Ovary (tissue), 9 donors: ENCODE results near the gene C1orf167. TPM values are rescaled to one million over a fixed set of nuclear protein-coding genes. Genes with fewer than 3 reads are reported as not detected.

Experiments
- DNase-seq, 5 donors: peaks; one replicate each; pipeline ENCODE4 v3.0.0-alpha.2; 2019 to 2020
- H3K27ac ChIP-seq, 2 donors: fragments of 200-600 bp; one replicate each; pipeline versions ENCODE4 v1.5.1 to v1.8.0; 2019 to 2022
- H3K27me3 ChIP-seq: fragments of 200-600 bp; one replicate; pipeline ENCODE4 v1.8.0; 2022
- H3K36me3 ChIP-seq: fragments of 200-600 bp; sonication (generic); one replicate; pipeline ENCODE4 v1.5.1; 2019
- H3K4me1 ChIP-seq: one replicate; pipeline ENCODE4 v1.8.1; 2013; ENCODE audit warnings: mild to moderate bottlenecking, moderate library complexity; ENCODE audit not compliant: insufficient read depth
- H3K4me3 ChIP-seq: fragments of 200-600 bp; sonication (generic); one replicate; pipeline ENCODE4 v1.5.1; 2017
- H3K9me3 ChIP-seq, 2 donors: fragments of 200-600 bp in 1 of 2; sonication (generic) in 1 of 2; one replicate each; pipeline versions ENCODE4 v1.5.1 to v1.8.1; 2013 to 2019; ENCODE audit warnings: mild to moderate bottlenecking in 1 of 2, moderate library complexity in 1 of 2
- EP300 ChIP-seq: sonication (generic); formaldehyde crosslinking; IDR thresholded peaks from one replicate; pipeline ENCODE4 v1.6.1; 2017; ENCODE audit warnings: antibody characterized with exemption
- POLR2A ChIP-seq: fragments of 450-650 bp; IDR thresholded peaks from one replicate; pipeline ENCODE4 v1.6.1; 2017; ENCODE audit warnings: antibody characterized with exemption, mild to moderate bottlenecking, moderate library complexity
- WGBS, 3 donors: extraction: QIAGEN DNeasy Blood & Tissue Kit in 1 of 3; methylation state at CpG; one replicate each; pipeline versions ENCODE4 v1.1.5 to v1.1.7; 2013 to 2017; 5-methylcytosine and 5-hydroxymethylcytosine counted together
- intact Hi-C, 4 donors: fragments of 100-400 bp; cut with DNase I; formaldehyde crosslinking; loops; one replicate each; pipeline versions ENCODE4 v1.11.0 to v1.15.1; 2022 to 2023
- polyA plus RNA-seq, 2 donors: library from polyadenylated mRNA; stranded (reverse); fragments of 200-250 nt in 1 of 2; fragments of 350-450 nt in 1 of 2; fragmentation: Illumina TruSeq in 1 of 2; extraction: RNeasy Lipid Tissue Mini Kit (QIAGEN cat#74804) in 1 of 2; gene quantifications; one replicate each; pipeline ENCODE4 v1.2.3, GENCODE V29; 2013 to 2014
- total RNA-seq, 7 donors: library from RNA; depleted of rRNA in 2 of 7; stranded (reverse); fragments of >200 nt in 2 of 7; fragmentation: NEBNext Ultra II Directional in 3 of 7; extraction: Animal tissue kit (Norgen Biotek cat#: 25700) in 3 of 7; gene quantifications; one replicate each; pipeline versions ENCODE4 v1.1.0 to v1.2.4, GENCODE V29; 2016 to 2023
- TF ChIP-seq, protein P1 (sequence below), 3 donors: fragments of 450-650 bp in 2 of 3; fragments of 200-600 bp in 1 of 3; IDR thresholded peaks; one replicate each; pipeline versions ENCODE4 v1.5.1 to v1.8.0; 2016 to 2022; ENCODE audit warnings: antibody characterized with exemption in 3 of 3, mild to moderate bottlenecking in 1 of 3
- donor health status: DM: no; HTN: no; CAD: no; lungs with moderate emphysema.
- donor health status: DM: no; HTN: no; CAD: no.
- donor health status: Bipolar disorder and iron deficiency.
- donor health status: DM: yes; HTN: yes; CAD: no.
- donor health status: DM: no; HTN: no; CAD: no.
- donor health status: DM: yes; HTN: yes; CAD: no.

The C1orf167 gene
- total and polyA plus RNA-seq, 9 donors: 0.48 to 4.4 (median 1.4) TPM; not detected in 2

DNA sequence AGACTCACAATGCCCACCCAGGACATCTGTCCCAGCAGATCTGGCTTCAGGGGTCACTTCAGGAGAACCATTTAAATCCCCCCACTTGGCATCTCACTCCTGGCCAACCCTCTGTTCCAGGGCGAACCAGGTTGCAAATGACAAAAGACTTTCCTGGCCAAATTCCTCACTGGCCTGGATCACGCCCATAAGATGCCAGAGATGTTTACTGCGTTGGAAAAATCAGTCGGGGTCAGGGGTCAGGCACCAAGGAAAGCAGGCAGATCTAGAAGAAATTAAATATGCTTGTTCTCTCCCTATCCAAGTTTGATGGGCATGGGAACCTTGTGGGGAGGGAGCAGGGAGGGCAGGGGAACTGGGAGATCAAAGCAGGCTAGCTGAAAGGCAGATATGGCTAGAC is 40.7 kb upstream of the C1orf167 start:
- H3K27me3 ChIP-seq: no peaks in the 10 kb centered on the region
- H3K4me3 ChIP-seq: no peak overlapping the region
- no peaks in the 10 kb centered on the region for H3K36me3 ChIP-seq
- no peak overlapping the region for H3K27ac ChIP-seq
- 71 to 79% (median 71%) methylated on average over 4 of the region's 4 CpGs for WGBS, 3 donors
- H3K4me1 ChIP-seq: no peaks in the 10 kb centered on the region
- TF ChIP-seq, protein P1, sequence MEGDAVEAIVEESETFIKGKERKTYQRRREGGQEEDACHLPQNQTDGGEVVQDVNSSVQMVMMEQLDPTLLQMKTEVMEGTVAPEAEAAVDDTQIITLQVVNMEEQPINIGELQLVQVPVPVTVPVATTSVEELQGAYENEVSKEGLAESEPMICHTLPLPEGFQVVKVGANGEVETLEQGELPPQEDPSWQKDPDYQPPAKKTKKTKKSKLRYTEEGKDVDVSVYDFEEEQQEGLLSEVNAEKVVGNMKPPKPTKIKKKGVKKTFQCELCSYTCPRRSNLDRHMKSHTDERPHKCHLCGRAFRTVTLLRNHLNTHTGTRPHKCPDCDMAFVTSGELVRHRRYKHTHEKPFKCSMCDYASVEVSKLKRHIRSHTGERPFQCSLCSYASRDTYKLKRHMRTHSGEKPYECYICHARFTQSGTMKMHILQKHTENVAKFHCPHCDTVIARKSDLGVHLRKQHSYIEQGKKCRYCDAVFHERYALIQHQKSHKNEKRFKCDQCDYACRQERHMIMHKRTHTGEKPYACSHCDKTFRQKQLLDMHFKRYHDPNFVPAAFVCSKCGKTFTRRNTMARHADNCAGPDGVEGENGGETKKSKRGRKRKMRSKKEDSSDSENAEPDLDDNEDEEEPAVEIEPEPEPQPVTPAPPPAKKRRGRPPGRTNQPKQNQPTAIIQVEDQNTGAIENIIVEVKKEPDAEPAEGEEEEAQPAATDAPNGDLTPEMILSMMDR (IDR thresholded peaks at IDR 0.05): no peak
- TF ChIP-seq POLR2A (no peak), EP300 (no peak)
- no peak for DNase-seq
- H3K9me3 ChIP-seq: no peaks in the 10 kb centered on the region
- intact Hi-C loops: loop anchor here in 2 of 4 donors (5.0 kb wide), 1 partner anchor 59 kb away; the partner anchor contains the start of gene FBXO6 (in 2 of the 2)

- Histone ChIP-seq H3K27me3 (no peaks in the 10 kb centered on the region), H3K9me3 (no peaks in the 10 kb centered on the region), H3K4me3 (no peak overlapping the region), H3K36me3 (no peaks in the 10 kb centered on the region), H3K27ac (no peak overlapping the region), H3K4me1 (no peaks in the 10 kb centered on the region)
- intact Hi-C loops: loop anchor here in 2 of 4 donors (5.0 kb wide), 1 partner anchor 60 kb away; the partner anchor contains the start of gene FBXO6 (in 2 of the 2)
- 25 to 39% (median 25%) methylated on average over 2 of the region's 2 CpGs for WGBS, 3 donors
- TF ChIP-seq, protein P1 (IDR thresholded peaks at IDR 0.05): no peak
- TF ChIP-seq EP300: no peak
- no peak for TF ChIP-seq POLR2A
- DNase-seq: no peak
These were observed 39.5 kb upstream of the C1orf167 start for GRCh38 chr1:11722538-11722937.

- H3K27ac ChIP-seq: no peak overlapping the region
- no peak for TF ChIP-seq EP300
- no peak for TF ChIP-seq POLR2A
- TF ChIP-seq, protein P1 (IDR thresholded peaks at IDR 0.05): no peak
- peaks cover 3% of the 10 kb centered on the region for H3K4me1 ChIP-seq
- no peaks in the 10 kb centered on the region for H3K27me3 ChIP-seq
- WGBS, 3 donors: 82 to 90% (median 86%) methylated on average over 5 of the region's 5 CpGs
- no peak overlapping the region for H3K4me3 ChIP-seq
- intact Hi-C loops: no loop called here
- no peaks in the 10 kb centered on the region for H3K9me3 ChIP-seq
- DNase-seq: no peak
- H3K36me3 ChIP-seq: no peaks in the 10 kb centered on the region
These were observed 36.4 kb upstream of the C1orf167 start for GRCh38 chr1:11725616-11726015.

DNA sequence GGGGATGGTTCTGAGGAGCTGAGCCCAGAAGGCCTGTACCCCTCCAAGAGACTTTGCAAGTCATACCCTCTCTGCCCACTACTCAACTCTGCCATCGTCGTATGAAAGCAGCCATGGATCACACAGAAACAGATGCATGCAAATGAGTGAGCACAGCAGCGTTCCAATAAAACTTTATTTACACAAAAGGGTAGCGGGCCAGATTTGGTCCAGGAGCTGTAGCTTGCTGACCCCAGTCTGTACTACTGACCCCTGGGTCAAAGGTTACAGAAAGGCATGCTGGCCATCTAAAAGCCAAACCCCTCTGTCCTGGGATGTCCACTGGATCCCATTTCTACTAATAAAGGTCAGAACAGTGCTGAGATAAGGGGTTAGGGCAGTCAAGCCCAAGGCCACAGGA is 34.9 kb upstream of the C1orf167 start:
- Histone ChIP-seq H3K27me3 (no peaks in the 10 kb centered on the region), H3K36me3 (no peaks in the 10 kb centered on the region), H3K4me1 (peaks cover 5% of the 10 kb centered on the region), H3K9me3 (no peaks in the 10 kb centered on the region), H3K27ac (no peak overlapping the region), H3K4me3 (no peak overlapping the region)
- intact Hi-C loops: no loop called here
- TF ChIP-seq, protein P1 (IDR thresholded peaks at IDR 0.05): no peak
- TF ChIP-seq POLR2A (no peak), EP300 (no peak)
- 87 to 98% (median 92%) methylated on average over 4 of the region's 4 CpGs for WGBS, 3 donors
- DNase-seq: no peak
